WERI-Rb-1 (cell line): ENCODE measurements around the gene MMEL1.

Experiments used
- DNase-seq: peaks from one replicate; pipeline ENCODE4 v3.0.0-alpha.2; 2020
- H3K27ac ChIP-seq: fragments of 250-450 bp; sonication (Bioruptor Pico); 2 replicates; pipeline ENCODE4 v1.5.1; 2020; ENCODE audit warnings: mild to moderate bottlenecking, moderate library complexity
- H3K27me3 ChIP-seq: fragments of 250-450 bp; sonication (Bioruptor Pico); 2 replicates; pipeline ENCODE4 v1.5.1; 2021; ENCODE audit warnings: mild to moderate bottlenecking, low read depth, moderate library complexity; ENCODE audit not compliant: insufficient read depth, severe bottlenecking
- H3K36me3 ChIP-seq: fragments of 250-450 bp; sonication (Bioruptor Pico); 2 replicates; pipeline ENCODE4 v1.5.1; 2020; ENCODE audit warnings: mild to moderate bottlenecking, moderate library complexity
- H3K4me3 ChIP-seq: 2 replicates; pipeline ENCODE4 v1.5.1; 2011; ENCODE audit warnings: low read depth, mild to moderate bottlenecking, control low read depth, low read length
- H3K9me3 ChIP-seq: fragments of 250-450 bp; sonication (Bioruptor Pico); 2 replicates; pipeline ENCODE4 v1.5.1; 2021; ENCODE audit warnings: mild to moderate bottlenecking, moderate library complexity; ENCODE audit not compliant: severe bottlenecking
- CTCF ChIP-seq: IDR thresholded peaks from 2 replicates; pipeline ENCODE4 v1.5.1; 2011; ENCODE audit warnings: low read depth, mild to moderate bottlenecking, control low read depth, inconsistent platforms, low read length

MMEL1 gene

GRCh38 chr1:2598329-2598931 lies 34.4 kb downstream of the MMEL1 start:
- H3K27ac ChIP-seq: no peak overlapping the region
- H3K4me3 ChIP-seq: no peak overlapping the region
- H3K27me3 ChIP-seq: peaks cover 89% of the 10 kb centered on the region
- peaks cover 19% of the 10 kb centered on the region for H3K9me3 ChIP-seq
- DNase-seq: no peak
- no peaks in the 10 kb centered on the region for H3K36me3 ChIP-seq
- peak; percentile 25; the same call in 1 of the 2 replicates for TF ChIP-seq CTCF

- TF ChIP-seq CTCF: no peak
- H3K27me3 ChIP-seq: peaks cover 89% of the 10 kb centered on the region
Measured at GRCh38 chr1:2597441-2598328, 35.1 kb downstream of the MMEL1 start.

GRCh38 chr1:2596530-2597333 lies 36.1 kb downstream of the MMEL1 start:
- no peaks in the 10 kb centered on the region for H3K36me3 ChIP-seq
- no peak overlapping the region for H3K4me3 ChIP-seq
- no peak for TF ChIP-seq CTCF
- DNase-seq: no peak
- peaks cover 81% of the 10 kb centered on the region for H3K27me3 ChIP-seq
- H3K27ac ChIP-seq: no peak overlapping the region
- H3K9me3 ChIP-seq: peaks cover 19% of the 10 kb centered on the region

More at GRCh38 chr1:2597441-2598328, 35.1 kb downstream of the MMEL1 start:
- no peak overlapping the region for H3K4me3 ChIP-seq
- DNase-seq: no peak
- no peak overlapping the region for H3K27ac ChIP-seq
- no peaks in the 10 kb centered on the region for H3K36me3 ChIP-seq
- H3K9me3 ChIP-seq: peaks cover 19% of the 10 kb centered on the region

GRCh38 chr1:2595812-2596529 lies 36.8 kb downstream of the MMEL1 start:
- no peaks in the 10 kb centered on the region for H3K36me3 ChIP-seq
- no peak for DNase-seq

More at GRCh38 chr1:2595812-2596529, 36.8 kb downstream of the MMEL1 start:
- no peak overlapping the region for H3K4me3 ChIP-seq
- peaks cover 73% of the 10 kb centered on the region for H3K27me3 ChIP-seq
- TF ChIP-seq CTCF: no peak
- H3K9me3 ChIP-seq: peaks cover 15% of the 10 kb centered on the region
- no peak overlapping the region for H3K27ac ChIP-seq
